B cell (primary cell): Measurements from ENCODE around the gene HESX1. TPM values are rescaled to one million over a fixed set of nuclear protein-coding genes. Genes with fewer than 3 reads are reported as not detected.

Experiments
- ATAC-seq: fragments of 200-7000 bp; cut with Tn5 transposase; one replicate; pipeline ENCODE4 v1.10.0; 2021; ENCODE audit warnings: low read depth, mild to moderate bottlenecking, moderate number of reproducible peaks, moderate library complexity
- CTCF ChIA-PET: fragments of 350-600 bp; sonication (Branson Sonifier 250); formaldehyde crosslinking; loops from one replicate; lab custom pipeline; 2021; ENCODE audit warnings: antibody characterized with exemption, inconsistent platforms; lab: Charles Lee
- POLR2A ChIA-PET: fragments of 350-600 bp; sonication (Branson Sonifier 250); formaldehyde crosslinking; loops from one replicate; lab custom pipeline; 2021; ENCODE audit warnings: antibody characterized with exemption; lab: Charles Lee
- DNase-seq: peaks from one replicate; pipeline ENCODE4 v3.0.0; 2013
- H2AFZ ChIP-seq: 2 replicates; pipeline ENCODE4 v1.6.1; 2012; ENCODE audit warnings: mild to moderate bottlenecking, low read depth, low read length; ENCODE audit not compliant: insufficient read depth, poor library complexity, severe bottlenecking
- H3K27ac ChIP-seq, 2 donors: 1 replicate in 1 of 2; 2 replicates in 1 of 2; pipeline ENCODE4 v1.5.1; 2012 to 2013; ENCODE audit warnings: low read length in 2 of 2, mild to moderate bottlenecking in 2 of 2, moderate library complexity in 1 of 2
- H3K27me3 ChIP-seq, 4 experiments: fragments of 200-600 bp in 1 of 4; sonication (generic) in 1 of 4; replicated peaks in 1 of 4; 1 replicate in 2 of 4; 2 replicates in 2 of 4; pipeline versions ENCODE4 v1.6.1 to v1.7.0; 2013 to 2016; ENCODE audit warnings: low read length in 3 of 4, mild to moderate bottlenecking in 2 of 4, mixed read lengths in 1 of 4, moderate library complexity in 1 of 4; ENCODE audit not compliant: insufficient read depth in 4 of 4, control insufficient read depth in 3 of 4; ENCODE audit errors: control extremely low read depth in 1 of 4
- H3K36me3 ChIP-seq, 2 experiments: replicated peaks in 1 of 2; 1 replicate in 1 of 2; 2 replicates in 1 of 2; pipeline versions ENCODE4 v1.6.1 to v1.7.1; 2013; ENCODE audit warnings: low read length in 1 of 2; ENCODE audit not compliant: insufficient read depth in 2 of 2, control insufficient read depth in 1 of 2; ENCODE audit errors: control extremely low read depth in 1 of 2, extremely low read depth in 1 of 2
- H3K4me1 ChIP-seq, 2 donors: fragments of 200-600 bp in 1 of 2; sonication (generic) in 1 of 2; 1 replicate in 1 of 2; 2 replicates in 1 of 2; pipeline versions ENCODE4 v1.5.1 to v1.6.1; 2013 to 2017; ENCODE audit warnings: low read length in 2 of 2; ENCODE audit not compliant: control insufficient read depth in 2 of 2, insufficient read depth in 2 of 2
- H3K4me2 ChIP-seq: replicated peaks from 2 replicates; pipeline ENCODE3; 2012; ENCODE audit warnings: mild to moderate bottlenecking, low read depth, low read length; ENCODE audit not compliant: poor library complexity, severe bottlenecking
- H3K4me3 ChIP-seq, 5 experiments: fragments of 200-600 bp in 1 of 5; sonication (generic) in 1 of 5; 1 replicate in 3 of 5; 2 replicates in 2 of 5; pipeline versions ENCODE4 v1.5.1 to v1.7.0; 2011 to 2016; ENCODE audit warnings: low read length in 4 of 5, mild to moderate bottlenecking in 4 of 5, low read depth in 2 of 5, control low read depth in 1 of 5, moderate library complexity in 1 of 5; ENCODE audit not compliant: insufficient read depth in 1 of 5; ENCODE audit errors: control extremely low read depth in 1 of 5, extremely low read depth in 1 of 5
- H3K79me2 ChIP-seq: fragments of 200-600 bp; sonication (generic); one replicate; pipeline ENCODE4 v1.6.0; 2016; ENCODE audit warnings: low read length; ENCODE audit not compliant: control insufficient read depth, insufficient read depth
- H3K9ac ChIP-seq: fragments of 200-600 bp; sonication (generic); 2 replicates; pipeline ENCODE4 v1.6.1; 2017; ENCODE audit warnings: mild to moderate bottlenecking, low read length, moderate library complexity
- H3K9me3 ChIP-seq, 3 donors: one replicate each; pipeline versions ENCODE4 v1.6.1 to v1.7.1; 2013; ENCODE audit warnings: low read length in 2 of 3; ENCODE audit not compliant: control insufficient read depth in 2 of 3, insufficient read depth in 1 of 3; ENCODE audit errors: control extremely low read depth in 1 of 3
- H4K20me1 ChIP-seq: 2 replicates; pipeline ENCODE4 v1.6.0; 2012; ENCODE audit warnings: mild to moderate bottlenecking, low read length; ENCODE audit not compliant: insufficient read depth, control insufficient read depth, poor library complexity, severe bottlenecking
- H3K27ac Mint-ChIP-seq: one replicate; pipeline ENCODE4 v1.8.0; 2021; ENCODE audit warnings: mixed read lengths
- H3K27me3 Mint-ChIP-seq: one replicate; pipeline ENCODE4 v1.8.0; 2021; ENCODE audit warnings: mixed read lengths
- H3K4me1 Mint-ChIP-seq: one replicate; pipeline ENCODE4 v1.8.0; 2021; ENCODE audit warnings: mixed read lengths
- H3K4me3 Mint-ChIP-seq: one replicate; pipeline ENCODE4 v1.8.0; 2021; ENCODE audit warnings: mixed read lengths
- H3K9me3 Mint-ChIP-seq: one replicate; pipeline ENCODE4 v1.8.0; 2022; ENCODE audit warnings: mixed read lengths; ENCODE audit not compliant: insufficient read depth
- EZH2 ChIP-seq: IDR thresholded peaks from 2 replicates; pipeline ENCODE4 v1.6.1; 2012; ENCODE audit warnings: borderline replicate concordance, low read depth, mild to moderate bottlenecking, moderate library complexity, low read length; ENCODE audit not compliant: insufficient read depth, poor library complexity, severe bottlenecking
- WGBS: methylation state at CpG from one replicate; pipeline ENCODE4 v1.1.5; 2013; ENCODE audit warnings: missing lambda C conversion rate; ENCODE audit not compliant: insufficient coverage; 5-methylcytosine and 5-hydroxymethylcytosine counted together
- intact Hi-C: fragments of 100-400 bp; cut with micrococcal nuclease; formaldehyde crosslinking; loops from one replicate; pipeline ENCODE4 v1.10.0; 2022
- polyA plus RNA-seq: library from polyadenylated mRNA; depleted of rRNA; stranded (reverse); fragments of >200 nt; gene quantifications from 2 replicates; pipeline ENCODE4 v1.2.3, GENCODE V29; 2012
- total RNA-seq, 2 donors: library from RNA; stranded (reverse); fragments of 120-200 nt in 1 of 2; gene quantifications; 1 replicate in 1 of 2; 2 replicates in 1 of 2; pipeline versions ENCODE4 v1.2.3 to v1.2.4, GENCODE V29; 2013 to 2022
- TF ChIP-seq, protein P1 (sequence below): fragments of 200-600 bp; IDR thresholded peaks from one replicate; pipeline ENCODE4 v1.8.0; 2022; ENCODE audit warnings: antibody characterized with exemption, mild to moderate bottlenecking

HESX1 gene
- total and polyA plus RNA-seq, 2 donors (not counting 1 experiment from before 2014, with no cell fraction given): 0.39 to 2.1 TPM

DNA sequence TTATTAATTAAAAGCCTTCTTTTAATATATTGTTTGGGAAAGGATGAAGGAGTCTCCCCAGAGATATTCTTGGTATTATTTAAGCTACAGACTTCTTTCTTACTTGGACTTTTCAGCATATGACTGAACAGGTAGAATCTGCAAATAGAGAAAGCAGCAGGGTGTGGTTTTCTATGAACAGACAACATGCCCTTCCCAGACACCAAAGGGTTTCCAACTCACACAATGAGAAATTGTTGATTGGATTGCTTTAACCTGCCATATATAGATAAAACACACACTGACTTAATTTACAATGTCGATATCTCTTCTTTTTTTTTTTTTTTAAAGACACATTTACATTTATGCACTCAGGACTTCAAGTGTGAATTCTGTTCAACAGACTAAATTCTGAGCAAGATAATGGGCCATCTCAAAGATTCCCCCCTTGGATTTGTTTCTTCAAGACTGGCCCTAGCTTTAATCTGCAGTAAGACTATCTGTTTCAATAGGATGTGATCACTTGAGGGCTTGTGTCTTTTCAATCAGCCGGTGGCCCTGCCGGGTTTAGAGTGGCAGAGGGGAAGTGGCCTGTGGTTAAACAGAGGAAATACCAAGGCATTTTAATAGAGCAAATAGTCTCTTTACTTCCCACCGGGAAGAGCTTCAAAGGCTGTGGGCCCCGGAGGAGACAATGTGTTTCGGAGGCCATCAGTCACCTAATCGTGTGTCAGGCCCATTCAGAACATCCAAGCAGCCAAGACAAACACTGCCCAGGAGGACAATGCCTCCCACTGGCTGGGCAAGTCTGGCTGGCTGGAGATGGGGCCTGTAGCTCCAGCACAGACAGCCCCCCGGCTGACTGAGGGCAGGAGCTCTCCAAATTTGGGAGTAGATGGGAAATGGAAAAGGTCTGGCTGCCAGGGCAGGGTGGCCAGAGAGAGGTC lies 40.7 kb downstream of the HESX1 start:
- DNase-seq (peak; percentile 35), ATAC-seq (peak; percentile 28)
- H3K4me3 Mint-ChIP-seq: no peak overlapping the region
- H4K20me1 ChIP-seq: no peaks in the 10 kb centered on the region
- no peak overlapping the region for H3K27ac ChIP-seq
- no peak overlapping the region for H3K9ac ChIP-seq
- no peak overlapping the region for H3K4me3 ChIP-seq
- H3K27me3 ChIP-seq: peaks cover 0 to 47% (median 21%) of the 10 kb centered on the region in 4 experiments
- H3K79me2 ChIP-seq: no peaks in the 10 kb centered on the region
- H3K4me1 Mint-ChIP-seq: peaks cover 8% of the 10 kb centered on the region
- H3K4me2 ChIP-seq: peak overlapping the region; percentile 24
- POLR2A ChIA-PET: interaction anchor here (0.5 kb wide), 1 partner anchor 91 kb away, joined by 4 read pairs; no protein-coding TSS in a partner anchor
- H3K9me3 ChIP-seq: no peaks in the 10 kb centered on the region
- H3K9me3 Mint-ChIP-seq: no peaks in the 10 kb centered on the region
- peaks cover 57% of the 10 kb centered on the region for H3K27me3 Mint-ChIP-seq
- CTCF ChIA-PET: interaction anchor here (0.7 to 1.9 kb wide), 4 partner anchors 10 to 457 kb away, joined by 3 to 13 read pairs (median 3); no protein-coding TSS in a partner anchor
- H3K4me1 ChIP-seq: peaks cover 9 to 12% of the 10 kb centered on the region in 2 donors
- no peak overlapping the region for H2AFZ ChIP-seq
- TF ChIP-seq, protein P1, sequence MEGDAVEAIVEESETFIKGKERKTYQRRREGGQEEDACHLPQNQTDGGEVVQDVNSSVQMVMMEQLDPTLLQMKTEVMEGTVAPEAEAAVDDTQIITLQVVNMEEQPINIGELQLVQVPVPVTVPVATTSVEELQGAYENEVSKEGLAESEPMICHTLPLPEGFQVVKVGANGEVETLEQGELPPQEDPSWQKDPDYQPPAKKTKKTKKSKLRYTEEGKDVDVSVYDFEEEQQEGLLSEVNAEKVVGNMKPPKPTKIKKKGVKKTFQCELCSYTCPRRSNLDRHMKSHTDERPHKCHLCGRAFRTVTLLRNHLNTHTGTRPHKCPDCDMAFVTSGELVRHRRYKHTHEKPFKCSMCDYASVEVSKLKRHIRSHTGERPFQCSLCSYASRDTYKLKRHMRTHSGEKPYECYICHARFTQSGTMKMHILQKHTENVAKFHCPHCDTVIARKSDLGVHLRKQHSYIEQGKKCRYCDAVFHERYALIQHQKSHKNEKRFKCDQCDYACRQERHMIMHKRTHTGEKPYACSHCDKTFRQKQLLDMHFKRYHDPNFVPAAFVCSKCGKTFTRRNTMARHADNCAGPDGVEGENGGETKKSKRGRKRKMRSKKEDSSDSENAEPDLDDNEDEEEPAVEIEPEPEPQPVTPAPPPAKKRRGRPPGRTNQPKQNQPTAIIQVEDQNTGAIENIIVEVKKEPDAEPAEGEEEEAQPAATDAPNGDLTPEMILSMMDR: no peak
- TF ChIP-seq EZH2: no peak
- H3K27ac Mint-ChIP-seq: no peak overlapping the region
- intact Hi-C loops: no loop called here
- H3K36me3 ChIP-seq: no peaks in the 10 kb centered on the region
- WGBS: 0% methylated on average over 5 of the region's 8 CpGs

DNA sequence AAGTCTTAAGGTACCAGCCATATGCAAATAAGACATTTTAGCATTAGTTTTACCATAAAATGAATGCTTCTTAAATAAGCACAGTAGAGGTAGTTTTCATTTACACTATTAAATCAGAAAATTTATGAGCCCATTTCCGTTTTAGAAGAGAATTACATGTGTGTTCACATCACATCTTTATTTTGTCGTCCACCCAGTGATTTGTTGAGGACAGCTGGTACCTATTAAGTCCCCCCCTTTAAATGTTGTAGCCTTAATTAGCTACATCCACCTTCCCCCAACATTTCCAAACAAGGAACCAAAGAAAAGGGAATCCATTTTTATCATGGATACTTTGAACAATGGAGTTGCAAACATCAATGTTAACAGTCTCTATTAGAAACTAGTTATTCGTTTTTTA lies 41.5 kb downstream of the HESX1 start:
- no CpG with 5 or more reads among the region's 3 CpGs for WGBS
- Mint-ChIP-seq H3K4me1 (peaks cover 7% of the 10 kb centered on the region), H3K27me3 (peaks cover 52% of the 10 kb centered on the region), H3K4me3 (no peak overlapping the region), H3K27ac (no peak overlapping the region), H3K9me3 (no peaks in the 10 kb centered on the region)
- Histone ChIP-seq H3K36me3 (no peaks in the 10 kb centered on the region), H3K27me3 (peaks cover 0 to 42% (median 19%) of the 10 kb centered on the region in 4 experiments), H3K27ac (no peak overlapping the region), H3K4me1 (peaks cover 6 to 9% of the 10 kb centered on the region in 2 donors), H4K20me1 (no peaks in the 10 kb centered on the region), H3K4me3 (no peak overlapping the region), H3K79me2 (no peaks in the 10 kb centered on the region), H3K9ac (no peak overlapping the region), H3K4me2 (no peak overlapping the region), H3K9me3 (no peaks in the 10 kb centered on the region), H2AFZ (no peak overlapping the region)
- ATAC-seq: no peak
- no peak for TF ChIP-seq EZH2
- TF ChIP-seq, protein P1: no peak
- POLR2A ChIA-PET: interaction anchor here (0.5 kb wide), 1 partner anchor 90 kb away, joined by 4 read pairs; no protein-coding TSS in a partner anchor
- intact Hi-C loops: no loop called here
- CTCF ChIA-PET: interaction anchor here (1.2 kb wide), 1 partner anchor 58 kb away, joined by 3 read pairs; no protein-coding TSS in a partner anchor
- DNase-seq: no peak
